ENCODE results near the gene HOXB13.
"Not testable (repeated sequence)": the region's sequence is repeated elsewhere in the genome, so short reads cannot be mapped to it uniquely, and the experiment has no call there.

The HOXB13 gene

DNA sequence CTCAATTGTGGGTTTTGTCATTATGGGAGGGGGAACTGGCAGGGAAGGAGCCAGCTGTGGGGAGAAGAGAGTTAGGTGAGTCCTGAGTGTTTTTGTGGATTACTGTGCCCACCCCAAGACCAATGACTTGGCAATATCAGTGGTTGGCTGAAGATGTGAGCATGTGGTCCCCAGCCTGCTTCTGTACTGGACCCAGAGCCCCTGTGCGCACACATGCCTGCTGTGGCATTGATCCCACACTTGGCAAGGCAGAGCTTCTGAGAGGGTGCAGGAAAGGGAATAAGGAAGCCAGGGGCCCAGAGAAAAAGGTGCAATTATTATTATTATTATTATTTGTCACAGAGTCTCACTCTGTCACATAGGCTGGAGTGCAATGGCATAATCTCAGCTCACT lies 7.5 kb downstream of the HOXB13 start:
- no peak overlapping the region for H3K4me3 ChIP-seq (ENCODE audit: low read depth, low read length)
- TF ChIP-seq, protein P1, sequence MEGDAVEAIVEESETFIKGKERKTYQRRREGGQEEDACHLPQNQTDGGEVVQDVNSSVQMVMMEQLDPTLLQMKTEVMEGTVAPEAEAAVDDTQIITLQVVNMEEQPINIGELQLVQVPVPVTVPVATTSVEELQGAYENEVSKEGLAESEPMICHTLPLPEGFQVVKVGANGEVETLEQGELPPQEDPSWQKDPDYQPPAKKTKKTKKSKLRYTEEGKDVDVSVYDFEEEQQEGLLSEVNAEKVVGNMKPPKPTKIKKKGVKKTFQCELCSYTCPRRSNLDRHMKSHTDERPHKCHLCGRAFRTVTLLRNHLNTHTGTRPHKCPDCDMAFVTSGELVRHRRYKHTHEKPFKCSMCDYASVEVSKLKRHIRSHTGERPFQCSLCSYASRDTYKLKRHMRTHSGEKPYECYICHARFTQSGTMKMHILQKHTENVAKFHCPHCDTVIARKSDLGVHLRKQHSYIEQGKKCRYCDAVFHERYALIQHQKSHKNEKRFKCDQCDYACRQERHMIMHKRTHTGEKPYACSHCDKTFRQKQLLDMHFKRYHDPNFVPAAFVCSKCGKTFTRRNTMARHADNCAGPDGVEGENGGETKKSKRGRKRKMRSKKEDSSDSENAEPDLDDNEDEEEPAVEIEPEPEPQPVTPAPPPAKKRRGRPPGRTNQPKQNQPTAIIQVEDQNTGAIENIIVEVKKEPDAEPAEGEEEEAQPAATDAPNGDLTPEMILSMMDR (conservative IDR thresholded peaks at IDR 0.05; ENCODE audit: low read depth, low read length), result no peak
- DNase-seq (ENCODE audit: low read depth), result no peak

DNA sequence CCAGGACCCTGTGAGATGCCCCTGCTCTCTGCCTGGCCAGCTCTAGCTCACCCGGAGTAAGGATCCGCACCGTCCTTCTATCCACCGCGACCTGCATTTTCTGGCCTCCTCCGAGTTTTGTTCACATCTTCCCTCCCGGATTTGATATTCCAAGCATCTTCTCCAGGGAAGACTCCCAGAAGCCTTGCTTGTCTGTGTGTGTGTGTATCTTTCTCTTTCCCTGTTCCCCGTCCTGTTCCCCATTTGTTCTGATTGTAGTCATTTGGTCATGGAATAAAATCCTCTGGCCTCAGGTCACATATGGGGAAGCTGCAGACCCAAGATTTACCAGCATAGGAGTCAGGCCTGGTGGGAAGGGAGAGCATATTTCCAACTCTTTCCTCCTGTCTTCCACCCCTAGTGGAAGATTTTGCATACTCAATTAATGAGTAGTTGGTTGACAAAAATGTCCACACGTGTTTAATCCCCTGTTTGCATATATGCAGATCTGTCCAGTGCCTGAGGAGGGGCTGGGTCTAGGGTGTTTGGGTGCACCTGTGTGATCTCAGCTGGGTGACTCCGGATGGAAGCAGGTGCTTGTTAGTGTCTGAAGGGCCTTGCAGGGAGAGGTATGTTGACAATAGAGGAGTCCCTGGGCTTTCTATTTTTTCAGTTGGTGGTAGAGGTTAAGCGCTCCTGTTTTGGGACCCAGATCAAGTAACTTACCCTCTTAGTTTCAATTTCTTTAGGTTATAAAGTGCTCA lies 8.1 kb downstream of the HOXB13 start:
- no peak overlapping the region for H3K4me3 ChIP-seq (ENCODE audit: low read depth, low read length)
- DNase-seq (ENCODE audit: low read depth), result no peak
- TF ChIP-seq, protein P1 (conservative IDR thresholded peaks at IDR 0.05; ENCODE audit: low read depth, low read length), result no peak

DNA sequence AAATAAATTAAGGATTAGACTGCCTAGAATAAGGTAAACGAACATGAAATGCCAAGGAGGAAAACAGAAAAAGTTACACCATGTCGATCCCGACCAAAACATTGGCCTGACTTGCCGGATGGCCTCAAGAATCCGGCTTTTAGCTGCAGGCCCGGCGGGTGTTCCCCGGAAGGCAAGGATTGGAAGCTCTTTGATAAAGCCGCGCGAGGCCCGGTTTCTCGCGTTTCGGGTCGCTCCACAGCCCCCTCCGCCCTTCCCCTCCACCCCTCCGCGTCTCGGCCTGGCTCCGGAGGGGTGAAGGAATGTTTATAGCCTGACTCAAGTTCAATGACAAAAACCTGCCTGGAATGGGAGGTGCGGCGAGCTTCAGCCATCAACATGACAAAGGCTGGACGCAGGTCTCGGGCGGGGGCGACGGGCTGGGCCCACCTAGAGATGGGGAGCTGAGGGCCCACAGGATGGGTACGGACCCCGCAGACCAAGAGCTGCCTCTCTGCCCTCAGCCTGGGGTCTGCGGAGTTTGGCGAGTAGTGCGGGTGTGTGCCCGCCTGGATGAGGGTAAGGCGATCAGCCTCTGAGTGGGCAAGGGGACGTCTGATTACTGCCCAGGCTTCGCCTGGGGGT lies 8.8 kb downstream of the HOXB13 start:
- DNase-seq (ENCODE audit: low read depth), result no peak
- no peak overlapping the region for H3K4me3 ChIP-seq (ENCODE audit: low read depth, low read length)
- TF ChIP-seq, protein P1 (conservative IDR thresholded peaks at IDR 0.05; ENCODE audit: low read depth, low read length), result no peak

DNA sequence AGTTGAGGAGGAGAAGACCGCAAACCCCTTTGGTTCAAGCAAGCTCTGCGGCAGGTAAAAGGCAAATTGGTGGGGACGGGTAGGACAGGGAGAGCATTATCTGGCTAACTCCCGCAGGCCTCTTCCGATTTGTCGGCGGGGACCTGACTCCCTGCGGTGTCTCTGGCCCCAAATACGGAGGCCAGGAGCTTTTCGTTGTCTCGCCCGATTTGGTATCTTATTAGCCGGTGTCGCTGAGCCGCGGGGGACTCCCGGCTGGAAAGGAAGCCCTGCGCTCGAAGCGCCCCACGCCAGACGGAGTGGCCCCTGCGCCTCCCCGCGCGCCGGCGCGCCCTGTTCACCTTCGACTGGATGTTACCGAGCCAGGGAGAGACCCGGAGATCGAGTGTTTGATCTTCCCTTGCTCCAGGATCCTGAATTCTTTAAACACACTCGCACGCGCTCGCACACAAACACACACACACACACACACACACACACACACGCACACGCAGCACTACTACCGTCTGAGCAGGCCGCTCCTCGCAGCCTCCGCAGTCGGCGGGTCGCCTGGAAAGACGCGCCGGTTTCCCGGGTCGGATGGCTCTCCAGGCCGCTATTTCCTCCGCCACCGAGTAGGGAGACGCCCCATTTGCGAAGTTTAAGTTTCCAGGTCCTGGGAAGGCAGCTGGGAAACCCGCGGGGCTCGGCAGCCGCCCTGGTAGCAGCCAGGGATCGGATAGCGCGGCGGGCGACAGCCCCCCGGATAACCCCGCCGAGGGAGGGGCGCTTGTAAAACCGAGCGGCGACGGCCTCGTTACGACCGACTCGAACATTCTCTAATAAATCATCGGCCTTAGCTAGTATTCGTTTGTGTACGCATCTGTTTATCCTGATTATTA lies 9.5 kb downstream of the HOXB13 start:
- TF ChIP-seq, protein P1 (conservative IDR thresholded peaks at IDR 0.05; ENCODE audit: low read depth, low read length), result no peak

DNA sequence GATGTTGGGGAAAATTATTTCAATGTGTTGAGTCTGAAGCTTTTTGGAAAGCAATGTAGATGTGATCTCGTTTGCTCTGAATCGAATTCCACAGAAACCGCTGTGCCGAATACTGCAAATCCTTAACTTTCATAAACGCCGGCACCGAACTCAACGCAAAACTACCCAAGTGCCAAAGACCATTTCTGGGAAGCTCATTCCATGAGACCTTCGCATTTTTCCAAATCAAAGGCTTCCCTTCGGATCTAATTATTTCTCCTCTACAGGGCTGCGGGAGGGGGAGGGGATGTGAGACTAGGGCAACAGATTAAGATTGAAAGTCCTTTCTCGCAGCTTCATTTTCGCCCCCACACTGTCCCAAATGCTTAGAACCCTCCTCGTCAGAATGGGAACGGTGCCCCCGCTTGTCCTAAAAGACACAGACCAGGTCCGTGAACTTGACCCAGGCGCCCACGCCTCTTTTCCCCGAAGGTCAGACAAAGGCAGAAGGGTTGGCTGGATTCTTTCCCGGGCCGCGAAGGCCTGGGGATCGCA lies 10.3 kb downstream of the HOXB13 start:
- DNase-seq (ENCODE audit: low read depth), result no peak
- TF ChIP-seq, protein P1 (conservative IDR thresholded peaks at IDR 0.05; ENCODE audit: low read depth, low read length), result no peak
- H3K4me3 ChIP-seq (ENCODE audit: low read depth, low read length), result no peak overlapping the region

More for the DNA sequence above, 9.5 kb downstream of the HOXB13 start:
- H3K4me3 ChIP-seq (ENCODE audit: low read depth, low read length), result no peak overlapping the region
- DNase-seq (ENCODE audit: low read depth), result no peak

DNA sequence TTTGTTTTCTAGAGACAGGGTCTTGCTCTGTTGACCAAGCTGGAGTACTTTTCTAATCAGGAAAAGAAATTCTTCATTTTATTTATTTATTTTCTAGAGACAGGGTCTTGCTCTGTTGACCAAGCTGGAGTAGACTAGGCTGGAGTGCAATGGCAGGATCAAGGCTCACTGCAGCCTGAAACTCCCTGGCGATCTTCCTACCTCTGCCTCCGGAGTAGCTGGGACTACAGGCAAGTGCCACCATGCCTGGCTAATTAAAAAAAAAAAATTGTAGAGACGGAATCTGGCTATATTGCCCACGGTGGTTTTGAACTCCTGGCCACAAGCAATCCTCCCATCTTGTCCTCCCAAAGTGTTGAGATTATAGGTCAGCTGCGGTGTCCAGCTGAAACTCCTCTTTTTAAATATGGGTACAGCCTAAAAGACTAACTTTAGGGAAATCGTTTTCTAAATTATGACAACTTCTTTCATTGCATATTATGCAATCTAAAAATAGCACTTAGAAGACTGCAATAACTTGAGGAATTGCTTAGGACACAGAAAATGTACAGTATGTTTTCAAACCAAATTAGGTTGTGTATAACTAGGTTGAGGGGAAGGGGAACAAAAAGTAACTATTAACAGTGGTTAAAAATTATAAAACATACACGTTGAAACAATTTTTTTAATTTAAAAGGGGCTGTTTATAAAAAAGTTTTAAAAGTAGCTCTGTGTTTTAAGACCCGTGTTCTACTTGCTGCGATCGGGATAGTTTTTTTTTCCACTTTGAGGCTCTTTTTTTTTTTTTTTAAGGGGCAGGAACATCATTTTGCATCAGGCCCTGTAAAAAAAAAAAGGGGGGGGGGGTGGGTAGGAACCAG lies 11.0 kb downstream of the HOXB13 start:
- no peak overlapping the region for H3K4me3 ChIP-seq (ENCODE audit: low read depth, low read length)
- no peak for DNase-seq (ENCODE audit: low read depth)
- TF ChIP-seq, protein P1 (conservative IDR thresholded peaks at IDR 0.05; ENCODE audit: low read depth, low read length), result no peak

DNA sequence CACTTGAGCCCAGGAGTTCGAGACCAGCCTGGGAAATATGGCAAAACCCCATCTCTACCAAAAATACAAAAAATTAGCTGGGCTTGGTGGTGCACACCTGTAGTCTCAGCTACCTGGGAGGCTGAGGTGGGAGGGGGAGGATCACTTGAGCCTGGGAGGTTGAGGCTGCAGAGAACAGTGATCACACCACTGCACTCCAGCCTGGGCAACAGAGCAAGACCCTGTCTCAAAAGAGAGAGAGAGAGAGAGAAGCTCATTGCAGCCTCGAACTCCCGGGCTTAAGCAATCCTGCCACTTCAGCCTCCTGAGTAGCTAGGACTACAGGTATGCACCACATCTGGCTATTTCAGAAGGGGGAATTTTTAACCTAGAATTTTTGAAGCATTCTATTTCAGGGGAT lies 12.0 kb downstream of the HOXB13 start:
- not testable (repeated sequence) for H3K4me3 ChIP-seq (ENCODE audit: low read depth, low read length); DNase-seq (ENCODE audit: low read depth)

Measured in choroid plexus epithelial cell (primary cell).